HepG2 (cell line): ENCODE data around the gene MARK2. TPM values are rescaled to one million over a fixed set of nuclear protein-coding genes. Genes with fewer than 3 reads are reported as not detected.

Experiments
- ATAC-seq: fragments of 200-7000 bp; cut with Tn5 transposase; 3 replicates; pipeline ENCODE4 v1.9.1; 2020; ENCODE audit warnings: mild to moderate bottlenecking, moderate library complexity
- BruUV-seq: library from RNA; stranded (reverse); fragments of 400-500 nt; replicated peaks from 2 replicates; lab custom pipeline; 2021; lab: Mats Ljungman, UMichigan
- CTCF ChIA-PET: fragments of 300-600 bp; formaldehyde crosslinking; extraction: SDS; loops from one replicate; lab custom pipeline; 2021; ENCODE audit warnings: low total read pairs, inconsistent platforms, low intra/inter-chr PET ratio; lab: Yijun Ruan, JAX
- POLR2A ChIA-PET: fragments of 350-600 bp; sonication (Branson Sonifier 250); formaldehyde crosslinking; loops from one replicate; lab custom pipeline; 2020; ENCODE audit warnings: antibody characterized with exemption, inconsistent platforms; lab: Yijun Ruan, JAX
- DNase-seq: peaks from one replicate; pipeline ENCODE4 v3.0.0-alpha.2; 2015; ENCODE audit warnings: low spot score
- FAIRE-seq: peaks from 3 replicates; lab custom pipeline; 2011; peaks lifted over from hg19 to GRCh38; lab: Jason Lieb, UNC
- H2AFZ ChIP-seq: one replicate; pipeline ENCODE4 v1.6.1; 2011; ENCODE audit warnings: low read length, inconsistent platforms
- H3K27ac ChIP-seq: fragments of 300-600 bp; 3 replicates; pipeline ENCODE4 v1.8.0; 2011; ENCODE audit warnings: mixed run types, mild to moderate bottlenecking, mixed read lengths, low read length, inconsistent platforms; ENCODE audit not compliant: insufficient read depth; ENCODE audit errors: extremely low read length
- H3K27me3 ChIP-seq, 2 experiments: fragments of 200-600 bp in 1 of 2; 2 replicates in 1 of 2; 3 replicates in 1 of 2; pipeline versions ENCODE4 v1.6.0 to v1.8.0; 2011; ENCODE audit warnings: low read length in 2 of 2, mild to moderate bottlenecking in 2 of 2, moderate library complexity in 2 of 2, inconsistent platforms in 1 of 2; ENCODE audit not compliant: insufficient read depth in 2 of 2, control insufficient read depth in 1 of 2
- H3K36me3 ChIP-seq, 2 experiments: fragments of 200-600 bp in 1 of 2; replicated peaks in 1 of 2; 2 replicates in 1 of 2; 3 replicates in 1 of 2; pipeline versions ENCODE4 v1.5.1 to v1.8.0; 2011; ENCODE audit warnings: low read length in 2 of 2, inconsistent platforms in 1 of 2; ENCODE audit not compliant: insufficient read depth in 2 of 2, control insufficient read depth in 1 of 2
- H3K4me1 ChIP-seq: 2 replicates; pipeline ENCODE4 v1.5.1; 2012; ENCODE audit warnings: low read length, inconsistent platforms; ENCODE audit not compliant: insufficient read depth
- H3K4me2 ChIP-seq: 2 replicates; pipeline ENCODE4 v1.6.0; 2011; ENCODE audit warnings: low read depth, low read length, inconsistent platforms
- H3K4me3 ChIP-seq, 3 experiments: fragments of 200-600 bp in 1 of 3; sonication (generic), shearing (Covaris generic) in 1 of 3; replicated peaks in 1 of 3; 2 replicates each; pipeline ENCODE4 v1.5.1; 2011 to 2016; ENCODE audit warnings: low read length in 3 of 3, inconsistent platforms in 2 of 3, low read depth in 2 of 3, mild to moderate bottlenecking in 2 of 3, control low read depth in 1 of 3, mixed read lengths in 1 of 3; ENCODE audit not compliant: insufficient read depth in 1 of 3
- H3K79me2 ChIP-seq: one replicate; pipeline ENCODE4 v1.6.1; 2011; ENCODE audit warnings: low read length, inconsistent platforms; ENCODE audit not compliant: insufficient read depth
- H3K9ac ChIP-seq: 2 replicates; pipeline ENCODE4 v1.6.0; 2011; ENCODE audit warnings: mild to moderate bottlenecking, low read depth, low read length, inconsistent platforms; ENCODE audit not compliant: insufficient read depth
- H3K9me3 ChIP-seq: 2 replicates; pipeline ENCODE4 v1.5.1; 2012; ENCODE audit warnings: mild to moderate bottlenecking, low read length
- H4K20me1 ChIP-seq: 2 replicates; pipeline ENCODE4 v1.6.0; 2011; ENCODE audit warnings: inconsistent platforms, mild to moderate bottlenecking, low read length, moderate library complexity; ENCODE audit not compliant: insufficient read depth
- AKAP8 ChIP-seq: sonication (generic); formaldehyde crosslinking; IDR thresholded peaks from 2 replicates; pipeline ENCODE4 v1.5.1; 2020; ENCODE audit warnings: mild to moderate bottlenecking, missing genetic modification reagents
- CHD4 ChIP-seq: fragments of 200-600 bp; sonication (generic); IDR thresholded peaks from 2 replicates; pipeline ENCODE4 v1.7.0; 2017; ENCODE audit warnings: mild to moderate bottlenecking, low read length, borderline replicate concordance
- GMEB1 ChIP-seq: sonication (generic); formaldehyde crosslinking; IDR thresholded peaks from 2 replicates; pipeline ENCODE4 v1.5.1; 2020; ENCODE audit warnings: missing genetic modification reagents, mild to moderate bottlenecking, borderline replicate concordance
- KLF6 ChIP-seq: IDR thresholded peaks from 2 replicates; pipeline ENCODE4 v1.8.0; 2016; ENCODE audit warnings: missing biosample characterization, missing genetic modification reagents
- POGK ChIP-seq: sonication (generic); formaldehyde crosslinking; conservative IDR thresholded peaks from 2 replicates; pipeline ENCODE4 v1.8.0; 2022; ENCODE audit warnings: mild to moderate bottlenecking, moderate library complexity, missing genetic modification reagents
- SUZ12 ChIP-seq: fragments of 150-350 bp; IDR thresholded peaks from 2 replicates; pipeline ENCODE4 v1.6.1; 2014; ENCODE audit warnings: low read depth, low read length
- THYN1 ChIP-seq: sonication (generic); formaldehyde crosslinking; IDR thresholded peaks from 2 replicates; pipeline ENCODE4 v1.8.1; 2023; ENCODE audit warnings: low read depth, mild to moderate bottlenecking, moderate library complexity, missing genetic modification reagents, borderline replicate concordance
- ZNF629 ChIP-seq: sonication (generic); formaldehyde crosslinking; conservative IDR thresholded peaks from 2 replicates; pipeline ENCODE4 v1.5.0; 2020; ENCODE audit warnings: missing genetic modification reagents
- ZNF784 ChIP-seq: sonication (generic); formaldehyde crosslinking; IDR thresholded peaks from 2 replicates; pipeline ENCODE4 v1.5.1; 2020; ENCODE audit warnings: missing genetic modification reagents, mild to moderate bottlenecking, borderline replicate concordance
- WGBS: methylation state at CpG from one replicate; pipeline ENCODE4 v1.1.6; 2017; ENCODE audit warnings: low lambda C conversion rate; 5-methylcytosine and 5-hydroxymethylcytosine counted together
- in situ Hi-C: cut with HindIII; loops from 2 replicates; pipeline ENCODE4 v1.10.0; 2017; ENCODE audit warnings: low pct_unique_long_range_greater_than_20kb; ENCODE audit not compliant: extremely low pct_ligation_motif_present
- intact Hi-C: fragments of 100-400 bp; cut with micrococcal nuclease; formaldehyde crosslinking; loops from one replicate; pipeline ENCODE4 v1.10.0; 2022; ENCODE audit not compliant: unreplicated experiment
- polyA plus RNA-seq, 8 experiments: library from polyadenylated mRNA; depleted of rRNA in 3 of 8; stranded (reverse) in 7 of 8; unstranded in 1 of 8; fragments of >200 nt; fragmentation: Illumina TruSeq in 4 of 8; extraction: Trizol in 4 of 8; gene quantifications; 2 replicates each; pipeline versions ENCODE4 v1.2.1 to v1.2.3, GENCODE V29; 2011 to 2016; ENCODE audit warnings: low read depth in 4 of 8, missing spikeins in 1 of 8, mixed read lengths in 1 of 8; ENCODE audit not compliant: insufficient read depth in 1 of 8
- total RNA-seq, 5 experiments: library from RNA; depleted of rRNA; stranded (reverse); fragments of >200 nt; fragmentation: Illumina TruSeq; extraction: Trizol; gene quantifications; 2 replicates each; pipeline ENCODE4 v1.2.3, GENCODE V29; 2016; ENCODE audit warnings: low read depth in 1 of 5

The MARK2 gene
- total and polyA plus RNA-seq, 2 of the 13 experiments (the other 11 are each of a cell fraction or from before 2014, with no cell fraction given): 13.5 to 13.9 TPM

- no peak for TF ChIP-seq POGK (CRISPR knock-in tag)
- TF ChIP-seq KLF6 (CRISPR knock-in tag): no peak
- no peak for TF ChIP-seq ZNF784
- TF ChIP-seq THYN1 (CRISPR knock-in tag): no peak
- no peak for TF ChIP-seq CHD4
- no peak for TF ChIP-seq AKAP8 (CRISPR knock-in tag)
- no peak for TF ChIP-seq SUZ12
- TF ChIP-seq, all 625 proteins: peak for 0
Observed at GRCh38 chr11:63847363-63847762, 8.5 kb downstream of the MARK2 start (continued).

GRCh38 chr11:63849691-63850090 is 10.8 kb downstream of the MARK2 start:
- H3K79me2 ChIP-seq: peaks cover 51% of the 10 kb centered on the region
- FAIRE-seq: no peak

More at GRCh38 chr11:63849691-63850090, 10.8 kb downstream of the MARK2 start:
- H3K36me3 ChIP-seq: peaks cover 1 to 7% of the 10 kb centered on the region in 2 experiments; a peak in 3 of 5 replicates
- H3K4me2 ChIP-seq: no peak overlapping the region
- ATAC-seq (no peak), DNase-seq (no peak)
- peaks cover 45% of the 10 kb centered on the region for H3K4me1 ChIP-seq
- no peak overlapping the region for H2AFZ ChIP-seq
- H3K9me3 ChIP-seq: no peaks in the 10 kb centered on the region
- BruUV-seq: no TSS peak
- ChIA-PET POLR2A (interaction anchor here (1.6 to 2.1 kb wide), 2 partner anchors 11 kb away, joined by 5 to 7 read pairs; partner anchors contain the start of gene MARK2), CTCF (no interaction called here)
- H4K20me1 ChIP-seq: no peaks in the 10 kb centered on the region
- H3K4me3 ChIP-seq: no peak overlapping the region
- no peaks in the 10 kb centered on the region for H3K27me3 ChIP-seq
- TF ChIP-seq GMEB1 (CRISPR knock-in tag) (no peak), ZNF629 (peak; percentile 63)
- 97% methylated on average over 2 of the region's 2 CpGs for WGBS
- H3K27ac ChIP-seq: no peak overlapping the region
- in situ Hi-C loops: no loop called here
- no peak overlapping the region for H3K9ac ChIP-seq
- intact Hi-C loops: no loop called here
